Transverse colon (tissue), 4 donors: ENCODE measurements around the gene MYOM3.

Experiments used
- POLR2A ChIP-seq: fragments of 450-650 bp; IDR thresholded peaks from one replicate; pipeline ENCODE4 v1.6.1; 2016; ENCODE audit warnings: antibody characterized with exemption, mild to moderate bottlenecking, moderate library complexity
- POLR2AphosphoS5 ChIP-seq, 3 donors: sonication (generic); formaldehyde crosslinking; IDR thresholded peaks; one replicate each; pipeline ENCODE4 v1.6.1; 2016; ENCODE audit warnings: antibody characterized with exemption in 3 of 3
- TF ChIP-seq, protein P1 (sequence below), 5 experiments: fragments of 200-600 bp in 3 of 5; fragments of 450-650 bp in 2 of 5; sonication (generic) in 3 of 5; IDR thresholded peaks; 1 replicate in 2 of 5; 2 replicates in 3 of 5; pipeline ENCODE4 v1.5.1; 2016 to 2017; ENCODE audit warnings: antibody characterized with exemption in 5 of 5, inconsistent platforms in 3 of 5, mild to moderate bottlenecking in 2 of 5, moderate library complexity in 1 of 5

DNA sequence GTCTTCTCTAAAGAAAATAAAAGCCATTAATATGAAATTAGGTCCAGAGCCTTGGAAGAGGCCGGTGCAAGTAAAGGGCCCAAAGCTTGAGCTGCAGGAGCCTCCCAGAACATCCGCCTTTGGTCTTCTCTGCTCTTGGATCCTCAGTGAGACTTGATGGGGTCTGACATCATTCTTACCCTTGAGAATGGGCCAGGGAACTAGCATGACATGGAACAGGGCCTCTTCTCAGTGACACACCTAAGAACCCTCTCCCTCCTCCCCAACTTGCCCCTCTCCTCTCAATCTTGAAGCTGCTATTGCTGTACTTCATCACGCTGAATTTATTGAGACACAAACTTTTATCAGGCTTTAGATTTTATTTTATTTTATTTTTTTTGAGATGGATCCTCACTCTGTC is 91.5 kb downstream of the MYOM3 start:
- TF ChIP-seq, protein P1, sequence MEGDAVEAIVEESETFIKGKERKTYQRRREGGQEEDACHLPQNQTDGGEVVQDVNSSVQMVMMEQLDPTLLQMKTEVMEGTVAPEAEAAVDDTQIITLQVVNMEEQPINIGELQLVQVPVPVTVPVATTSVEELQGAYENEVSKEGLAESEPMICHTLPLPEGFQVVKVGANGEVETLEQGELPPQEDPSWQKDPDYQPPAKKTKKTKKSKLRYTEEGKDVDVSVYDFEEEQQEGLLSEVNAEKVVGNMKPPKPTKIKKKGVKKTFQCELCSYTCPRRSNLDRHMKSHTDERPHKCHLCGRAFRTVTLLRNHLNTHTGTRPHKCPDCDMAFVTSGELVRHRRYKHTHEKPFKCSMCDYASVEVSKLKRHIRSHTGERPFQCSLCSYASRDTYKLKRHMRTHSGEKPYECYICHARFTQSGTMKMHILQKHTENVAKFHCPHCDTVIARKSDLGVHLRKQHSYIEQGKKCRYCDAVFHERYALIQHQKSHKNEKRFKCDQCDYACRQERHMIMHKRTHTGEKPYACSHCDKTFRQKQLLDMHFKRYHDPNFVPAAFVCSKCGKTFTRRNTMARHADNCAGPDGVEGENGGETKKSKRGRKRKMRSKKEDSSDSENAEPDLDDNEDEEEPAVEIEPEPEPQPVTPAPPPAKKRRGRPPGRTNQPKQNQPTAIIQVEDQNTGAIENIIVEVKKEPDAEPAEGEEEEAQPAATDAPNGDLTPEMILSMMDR (IDR thresholded peaks at IDR 0.05), result no peak
- TF ChIP-seq POLR2AphosphoS5 (IDR thresholded peaks at IDR 0.05) (no peak), POLR2A (no peak)
